Osteoblast (primary cell): ENCODE results near the gene IGF2R. TPM values are rescaled to one million over a fixed set of nuclear protein-coding genes. Genes with fewer than 3 reads are reported as not detected.
A peak's percentile ranks its signal among the peaks of the same experiment; 100 is the strongest.

Experiments used
- DNase-seq: peaks from one replicate; pipeline ENCODE4 v3.0.0; 2011; ENCODE audit warnings: low spot score, mixed read lengths; ENCODE audit not compliant: insufficient read length; ENCODE audit errors: missing footprints
- H2AFZ ChIP-seq: 2 replicates; pipeline ENCODE4 v1.6.0; 2011; ENCODE audit warnings: mild to moderate bottlenecking, low read length
- H3K27ac ChIP-seq: 2 replicates; pipeline ENCODE4 v1.5.1; 2011; ENCODE audit warnings: mild to moderate bottlenecking, low read depth, low read length, moderate library complexity
- H3K27me3 ChIP-seq: 2 replicates; pipeline ENCODE4 v1.6.0; 2012; ENCODE audit warnings: mild to moderate bottlenecking, control low read depth, inconsistent platforms, low read length, moderate library complexity; ENCODE audit not compliant: insufficient read depth
- H3K36me3 ChIP-seq: 2 replicates; pipeline ENCODE4 v1.5.1; 2011; ENCODE audit warnings: mild to moderate bottlenecking, low read length, control low read depth, moderate library complexity; ENCODE audit not compliant: insufficient read depth
- H3K4me1 ChIP-seq: 2 replicates; pipeline ENCODE4 v1.5.1; 2011; ENCODE audit warnings: mild to moderate bottlenecking, low read length, control low read depth, moderate library complexity; ENCODE audit not compliant: insufficient read depth
- H3K4me2 ChIP-seq: 2 replicates; pipeline ENCODE4 v1.6.0; 2011; ENCODE audit warnings: mild to moderate bottlenecking, low read length; ENCODE audit not compliant: insufficient read depth
- H3K4me3 ChIP-seq: fragments of 200-600 bp; sonication (generic); 3 replicates; pipeline ENCODE4 v1.5.1; 2012; ENCODE audit warnings: mild to moderate bottlenecking, low read length, inconsistent platforms; ENCODE audit not compliant: insufficient read depth
- H3K79me2 ChIP-seq: 2 replicates; pipeline ENCODE4 v1.6.0; 2012; ENCODE audit warnings: mild to moderate bottlenecking, low read length, control low read depth, inconsistent platforms; ENCODE audit not compliant: insufficient read depth
- H3K9me3 ChIP-seq: 2 replicates; pipeline ENCODE4 v1.5.1; 2011; ENCODE audit warnings: low read depth, low read length, control low read depth
- H4K20me1 ChIP-seq: 2 replicates; pipeline ENCODE4 v1.6.0; 2012; ENCODE audit warnings: mild to moderate bottlenecking, low read length, control low read depth; ENCODE audit not compliant: insufficient read depth
- CTCF ChIP-seq: IDR thresholded peaks from 2 replicates; pipeline ENCODE4 v1.5.1; 2011; ENCODE audit warnings: mild to moderate bottlenecking, low read depth, low read length, moderate library complexity; ENCODE audit errors: extremely low read depth
- total RNA-seq: library from RNA; depleted of rRNA; stranded (reverse); fragments of >200 nt; gene quantifications from 2 replicates; pipeline ENCODE4 v1.2.3, GENCODE V29; 2012

Gene IGF2R
- total RNA-seq, 1 donor, result 174 TPM

- Histone ChIP-seq H2AFZ (no peak overlapping the region), H3K79me2 (no peaks in the 10 kb centered on the region), H3K9me3 (no peaks in the 10 kb centered on the region), H3K36me3 (no peaks in the 10 kb centered on the region), H3K4me3 (no peak overlapping the region), H3K27ac (no peak overlapping the region), H4K20me1 (no peaks in the 10 kb centered on the region), H3K4me1 (peaks cover 16% of the 10 kb centered on the region), H3K27me3 (no peaks in the 10 kb centered on the region), H3K4me2 (peak overlapping the region; percentile 8)
- no peak for TF ChIP-seq CTCF
- no peak for DNase-seq
Measured at GRCh38 chr6:159934181-159934580, 34.7 kb upstream of the IGF2R start.

GRCh38 chr6:159935065-159935464 is 33.8 kb upstream of the IGF2R start:
- TF ChIP-seq CTCF, result no peak
- no peak for DNase-seq

GRCh38 chr6:159935633-159936032 is 33.2 kb upstream of the IGF2R start:
- Histone ChIP-seq H3K36me3 (no peaks in the 10 kb centered on the region), H3K4me1 (peaks cover 16% of the 10 kb centered on the region), H3K27me3 (no peaks in the 10 kb centered on the region), H3K4me2 (no peak overlapping the region), H3K79me2 (no peaks in the 10 kb centered on the region), H4K20me1 (no peaks in the 10 kb centered on the region), H3K27ac (peak overlapping the region; percentile 78), H2AFZ (no peak overlapping the region), H3K4me3 (no peak overlapping the region), H3K9me3 (no peaks in the 10 kb centered on the region)
- no peak for TF ChIP-seq CTCF
- DNase-seq, result peak; percentile 85

More at GRCh38 chr6:159935065-159935464, 33.8 kb upstream of the IGF2R start:
- Histone ChIP-seq H3K4me3 (no peak overlapping the region), H3K36me3 (no peaks in the 10 kb centered on the region), H3K9me3 (no peaks in the 10 kb centered on the region), H3K27me3 (no peaks in the 10 kb centered on the region), H4K20me1 (no peaks in the 10 kb centered on the region), H3K4me1 (peaks cover 16% of the 10 kb centered on the region), H2AFZ (no peak overlapping the region), H3K4me2 (peak overlapping the region; percentile 38), H3K27ac (peak overlapping the region; percentile 78), H3K79me2 (no peaks in the 10 kb centered on the region)

- Histone ChIP-seq H3K79me2 (no peaks in the 10 kb centered on the region), H3K4me3 (no peak overlapping the region), H3K27ac (no peak overlapping the region), H3K9me3 (peaks cover 4% of the 10 kb centered on the region), H2AFZ (no peak overlapping the region), H3K27me3 (no peaks in the 10 kb centered on the region), H3K4me1 (peaks cover 22% of the 10 kb centered on the region), H3K4me2 (no peak overlapping the region), H4K20me1 (no peaks in the 10 kb centered on the region), H3K36me3 (no peaks in the 10 kb centered on the region)
- no peak for DNase-seq
- TF ChIP-seq CTCF, result no peak
Measured at GRCh38 chr6:159939591-159940016, 29.3 kb upstream of the IGF2R start.
